SK-N-MC (cell line): ENCODE measurements around the gene ANKRD44.

Experiments used
- EZH2 ChIP-seq: fragments of 200-600 bp; sonication (generic); IDR thresholded peaks from one replicate; pipeline ENCODE4 v1.6.1; 2017; ENCODE audit warnings: antibody characterized with exemption
- POLR2AphosphoS5 ChIP-seq: IDR thresholded peaks from 2 replicates; pipeline ENCODE4 v1.6.1; 2012; ENCODE audit warnings: mild to moderate bottlenecking, low read depth, low read length, borderline replicate concordance

GRCh38 chr2:197198890-197199289, 111.7 kb downstream of the ANKRD44 start:
- no peak for TF ChIP-seq POLR2AphosphoS5
- TF ChIP-seq EZH2: no peak
